ENCODE measurements around the gene RGSL1. TPM values are rescaled to one million over a fixed set of nuclear protein-coding genes. Genes with fewer than 3 reads are reported as not detected.

RGSL1 gene
- total and polyA plus RNA-seq, 2 donors (not counting 1 experiment from before 2014, with no cell fraction given), result not detected

GRCh38 chr1:182431278-182431677 lies 18.7 kb upstream of the RGSL1 start:
- Histone ChIP-seq H3K9me3 (ENCODE audit: control insufficient read depth, insufficient read depth, low read depth, low read length) (no peaks in the 10 kb centered on the region), H3K4me1 (ENCODE audit: control insufficient read depth, extremely low read depth, insufficient read depth, low read length) (no peaks in the 10 kb centered on the region), H4K20me1 (ENCODE audit: control insufficient read depth, extremely low read depth, insufficient read depth, low read length) (no peaks in the 10 kb centered on the region), H3K79me2 (ENCODE audit: control insufficient read depth, insufficient read depth, low read length) (no peaks in the 10 kb centered on the region), H2AFZ (ENCODE audit: low read length) (no peak overlapping the region), H3K4me3 (replicated peaks in 1 of 4; ENCODE audit: control extremely low read depth in 1 of 4, insufficient read depth in 1 of 4, low read depth in 3 of 4, low read length in 4 of 4) (no peak overlapping the region), H3K36me3 (ENCODE audit: control insufficient read depth, insufficient read depth, low read length) (no peaks in the 10 kb centered on the region), H3K4me2 (ENCODE audit: extremely low read depth, insufficient read depth, low read length) (no peak overlapping the region), H3K9ac (ENCODE audit: insufficient read depth, low read length) (no peak overlapping the region), H3K27ac (ENCODE audit: insufficient read depth, low read length) (no peak overlapping the region), H3K27me3 (ENCODE audit: control insufficient read depth, insufficient read depth, low read length) (no peaks in the 10 kb centered on the region)
- DNase-seq (ENCODE audit: low read depth in 2 of 2), result no peak
- no peak for TF ChIP-seq CTCF (conservative IDR thresholded peaks at IDR 0.05 in 1 of 2, IDR thresholded peaks at IDR 0.05 in 1 of 2; ENCODE audit: low read depth in 1 of 2, low read length in 2 of 2)
- TF ChIP-seq EZH2 (IDR thresholded peaks at IDR 0.05; ENCODE audit: low read length, missing control alignments), result no peak

GRCh38 chr1:182433580-182433979 lies 16.4 kb upstream of the RGSL1 start:
- Histone ChIP-seq H3K79me2 (ENCODE audit: control insufficient read depth, insufficient read depth, low read length) (no peaks in the 10 kb centered on the region), H3K9me3 (ENCODE audit: control insufficient read depth, insufficient read depth, low read depth, low read length) (no peaks in the 10 kb centered on the region), H3K9ac (ENCODE audit: insufficient read depth, low read length) (no peak overlapping the region), H3K4me2 (ENCODE audit: extremely low read depth, insufficient read depth, low read length) (no peak overlapping the region), H2AFZ (ENCODE audit: low read length) (no peak overlapping the region), H3K36me3 (ENCODE audit: control insufficient read depth, insufficient read depth, low read length) (no peaks in the 10 kb centered on the region), H3K4me1 (ENCODE audit: control insufficient read depth, extremely low read depth, insufficient read depth, low read length) (no peaks in the 10 kb centered on the region), H4K20me1 (ENCODE audit: control insufficient read depth, extremely low read depth, insufficient read depth, low read length) (no peaks in the 10 kb centered on the region), H3K4me3 (replicated peaks in 1 of 4; ENCODE audit: control extremely low read depth in 1 of 4, insufficient read depth in 1 of 4, low read depth in 3 of 4, low read length in 4 of 4) (no peak overlapping the region), H3K27me3 (ENCODE audit: control insufficient read depth, insufficient read depth, low read length) (no peaks in the 10 kb centered on the region), H3K27ac (ENCODE audit: insufficient read depth, low read length) (no peak overlapping the region)
- TF ChIP-seq CTCF (conservative IDR thresholded peaks at IDR 0.05 in 1 of 2, IDR thresholded peaks at IDR 0.05 in 1 of 2; ENCODE audit: low read depth in 1 of 2, low read length in 2 of 2) (no peak), EZH2 (IDR thresholded peaks at IDR 0.05; ENCODE audit: low read length, missing control alignments) (no peak)
- no peak for DNase-seq (ENCODE audit: low read depth in 2 of 2)

- H3K9ac ChIP-seq (ENCODE audit: insufficient read depth, low read length), result no peak overlapping the region
- DNase-seq (ENCODE audit: low read depth in 2 of 2), result no peak
- no peaks in the 10 kb centered on the region for H3K27me3 ChIP-seq (ENCODE audit: control insufficient read depth, insufficient read depth, low read length)
- H3K9me3 ChIP-seq (ENCODE audit: control insufficient read depth, insufficient read depth, low read depth, low read length), result no peaks in the 10 kb centered on the region
- H2AFZ ChIP-seq (ENCODE audit: low read length), result no peak overlapping the region
- H3K79me2 ChIP-seq (ENCODE audit: control insufficient read depth, insufficient read depth, low read length), result no peaks in the 10 kb centered on the region
- H3K4me1 ChIP-seq (ENCODE audit: control insufficient read depth, extremely low read depth, insufficient read depth, low read length), result no peaks in the 10 kb centered on the region
- H3K36me3 ChIP-seq (ENCODE audit: control insufficient read depth, insufficient read depth, low read length), result no peaks in the 10 kb centered on the region
- no peak overlapping the region for H3K4me3 ChIP-seq (replicated peaks in 1 of 4; ENCODE audit: control extremely low read depth in 1 of 4, insufficient read depth in 1 of 4, low read depth in 3 of 4, low read length in 4 of 4)
- no peaks in the 10 kb centered on the region for H4K20me1 ChIP-seq (ENCODE audit: control insufficient read depth, extremely low read depth, insufficient read depth, low read length)
- no peak overlapping the region for H3K27ac ChIP-seq (ENCODE audit: insufficient read depth, low read length)
- TF ChIP-seq CTCF (conservative IDR thresholded peaks at IDR 0.05 in 1 of 2, IDR thresholded peaks at IDR 0.05 in 1 of 2; ENCODE audit: low read depth in 1 of 2, low read length in 2 of 2), result no peak
- no peak for TF ChIP-seq EZH2 (IDR thresholded peaks at IDR 0.05; ENCODE audit: low read length, missing control alignments)
- H3K4me2 ChIP-seq (ENCODE audit: extremely low read depth, insufficient read depth, low read length), result no peak overlapping the region
Observed at GRCh38 chr1:182438326-182438725, 11.6 kb upstream of the RGSL1 start.

Data from fibroblast of lung (primary cell).